ENCODE data around the gene GNAT1. TPM values are rescaled to one million over a fixed set of nuclear protein-coding genes. Genes with fewer than 3 reads are reported as not detected.

Gene GNAT1
- total and polyA plus RNA-seq, 9 donors, result not detected

GRCh38 chr3:50167069-50167840, 24.2 kb upstream of the GNAT1 start:
- no peaks in the 10 kb centered on the region for H3K36me3 ChIP-seq
- no peak overlapping the region for H3K4me3 ChIP-seq
- intact Hi-C loops (cut with DNase I), result no loop called here
- H3K27me3 ChIP-seq, result no peaks in the 10 kb centered on the region
- H3K4me1 ChIP-seq (ENCODE audit: insufficient read depth), result peaks cover 24% of the 10 kb centered on the region
- H3K9me3 ChIP-seq, result no peaks in the 10 kb centered on the region
- peak overlapping the region in 1 of 2 donors; percentile 77 for H3K27ac ChIP-seq
- DNase-seq, result no peak
- 62 to 75% (median 75%) methylated on average over 14 to 16 of the region's 16 CpGs for WGBS, 3 donors
- no peak for TF ChIP-seq EP300 (IDR thresholded peaks at IDR 0.05)

- peaks cover 24% of the 10 kb centered on the region for H3K4me1 ChIP-seq (ENCODE audit: insufficient read depth)
These were observed 23.6 kb upstream of the GNAT1 start for GRCh38 chr3:50167841-50168209.

GRCh38 chr3:50168388-50168787, 23.0 kb upstream of the GNAT1 start:
- Histone ChIP-seq H3K36me3 (no peaks in the 10 kb centered on the region), H3K9me3 (no peaks in the 10 kb centered on the region), H3K27me3 (no peaks in the 10 kb centered on the region), H3K4me3 (no peak overlapping the region), H3K27ac (peak overlapping the region in 1 of 2 donors; percentile 12), H3K4me1 (ENCODE audit: insufficient read depth) (peaks cover 24% of the 10 kb centered on the region)
- intact Hi-C loops (cut with DNase I), result no loop called here
- no peak for DNase-seq
- WGBS, 3 donors, result 60 to 64% (median 63%) methylated on average over 9 of the region's 9 CpGs
- TF ChIP-seq EP300 (IDR thresholded peaks at IDR 0.05) (no peak), CTCF (IDR thresholded peaks at IDR 0.05) (no peak), POLR2A (IDR thresholded peaks at IDR 0.05) (no peak)

More at GRCh38 chr3:50167841-50168209, 23.6 kb upstream of the GNAT1 start:
- H3K27ac ChIP-seq, result no peak overlapping the region
- no peak overlapping the region for H3K4me3 ChIP-seq
- no peak for TF ChIP-seq EP300 (IDR thresholded peaks at IDR 0.05)
- TF ChIP-seq CTCF (IDR thresholded peaks at IDR 0.05), result no peak
- TF ChIP-seq POLR2A (IDR thresholded peaks at IDR 0.05), result no peak
- DNase-seq, result no peak
- no peaks in the 10 kb centered on the region for H3K9me3 ChIP-seq
- no peaks in the 10 kb centered on the region for H3K27me3 ChIP-seq
- 90 to 94% (median 91%) methylated on average over 7 of the region's 7 CpGs for WGBS, 3 donors
- no peaks in the 10 kb centered on the region for H3K36me3 ChIP-seq
- intact Hi-C loops (cut with DNase I), result no loop called here

- peaks cover 23% of the 10 kb centered on the region for H3K4me1 ChIP-seq (ENCODE audit: insufficient read depth)
- no peak for DNase-seq
- H3K27ac ChIP-seq, result no peak overlapping the region
- TF ChIP-seq POLR2A (IDR thresholded peaks at IDR 0.05) (no peak), EP300 (IDR thresholded peaks at IDR 0.05) (no peak), CTCF (IDR thresholded peaks at IDR 0.05) (no peak)
- no peaks in the 10 kb centered on the region for H3K27me3 ChIP-seq
- H3K36me3 ChIP-seq, result no peaks in the 10 kb centered on the region
- 86 to 91% (median 87%) methylated on average over 5 to 6 of the region's 6 CpGs for WGBS, 3 donors
- H3K4me3 ChIP-seq, result no peak overlapping the region
- intact Hi-C loops (cut with DNase I), result no loop called here
- H3K9me3 ChIP-seq, result no peaks in the 10 kb centered on the region
These were observed 22.6 kb upstream of the GNAT1 start for GRCh38 chr3:50168791-50169190.

- H3K27ac ChIP-seq, result no peak overlapping the region
- peaks cover 22% of the 10 kb centered on the region for H3K4me1 ChIP-seq (ENCODE audit: insufficient read depth)
- no peaks in the 10 kb centered on the region for H3K36me3 ChIP-seq
- 78 to 82% (median 80%) methylated on average over 8 to 11 of the region's 11 CpGs for WGBS, 3 donors
- H3K27me3 ChIP-seq, result no peaks in the 10 kb centered on the region
- TF ChIP-seq EP300 (IDR thresholded peaks at IDR 0.05) (no peak), POLR2A (IDR thresholded peaks at IDR 0.05) (no peak), CTCF (IDR thresholded peaks at IDR 0.05) (no peak)
- H3K9me3 ChIP-seq, result no peaks in the 10 kb centered on the region
- intact Hi-C loops (cut with DNase I), result no loop called here
- H3K4me3 ChIP-seq, result no peak overlapping the region
- DNase-seq, result no peak
These were observed 22.1 kb upstream of the GNAT1 start for GRCh38 chr3:50169232-50169832.

Measured in ovary (tissue), 9 donors.